Left cardiac atrium (tissue), 4 donors: ENCODE results near the gene LRIG1. TPM values are rescaled to one million over a fixed set of nuclear protein-coding genes. Genes with fewer than 3 reads are reported as not detected.

Source experiments
- ATAC-seq, 2 donors: fragments of 200-7000 bp; cut with Tn5 transposase; one replicate each; pipeline ENCODE4 v1.9.1; 2020; ENCODE audit warnings: mild to moderate bottlenecking in 2 of 2, moderate library complexity in 2 of 2
- DNase-seq: peaks from one replicate; pipeline ENCODE4 v3.0.0-alpha.2; 2020
- intact Hi-C, 2 donors: fragments of 100-400 bp; cut with DNase I; formaldehyde crosslinking; loops; one replicate each; pipeline versions ENCODE4 v1.14.1 to v1.15.1; 2022 to 2023
- total RNA-seq, 2 donors: library from RNA; stranded (reverse); fragmentation: NEBNext Ultra II Directional; extraction: Animal tissue kit (Norgen Biotek cat#: 25700); gene quantifications; one replicate each; pipeline ENCODE4 v1.2.1, GENCODE V29; 2021
- donor health status: DM: no; HTN: yes; CAD: no.
- donor health status: DM: no; HTN: yes; CAD: no; lungs with severe emphysema.
- donor health status: DM: yes; HTN: yes; CAD: no.
- donor health status: Dilated cardiomyopathy.

The LRIG1 gene
- total RNA-seq, 2 donors from 2014 or later, result 88.8 to 115 TPM

DNA sequence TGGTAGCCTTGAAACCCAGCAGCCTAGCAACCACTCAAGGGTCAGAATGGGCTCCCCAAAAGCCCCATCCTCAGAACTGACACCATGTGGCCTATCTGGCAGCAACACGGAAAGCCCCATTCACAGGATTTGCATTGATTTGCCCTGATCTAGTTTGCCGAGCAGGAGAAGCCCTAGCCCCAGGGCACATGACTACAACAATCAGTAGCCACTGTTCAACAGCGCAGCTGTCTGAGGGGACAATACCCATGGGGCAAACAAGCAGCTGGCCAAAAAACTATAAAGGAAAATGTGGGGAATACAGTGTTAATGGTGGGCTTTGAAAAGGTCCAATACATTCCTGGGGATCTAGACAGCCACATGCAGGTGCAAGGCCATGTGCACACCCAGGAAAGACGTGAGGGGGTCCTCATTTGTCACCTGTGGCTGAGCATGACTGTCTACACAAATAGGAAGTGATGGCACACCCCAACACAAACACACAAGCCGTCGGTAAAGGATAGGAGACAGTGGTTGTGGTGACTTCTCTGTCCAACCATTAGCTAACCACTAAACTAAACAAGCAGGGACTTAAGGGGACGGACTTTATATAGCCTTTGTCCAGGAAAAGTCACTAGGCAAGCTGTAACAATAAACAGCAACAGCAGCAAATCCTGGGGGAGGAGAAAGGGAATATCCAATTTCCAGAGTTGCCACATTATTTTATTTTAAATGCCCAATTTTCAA is 113.7 kb downstream of the LRIG1 start:
- DNase-seq (no peak), ATAC-seq (no peak)
- intact Hi-C loops, result no loop called here

- intact Hi-C loops, result no loop called here
- DNase-seq, result no peak
- no peak for ATAC-seq
Measured at GRCh38 chr3:66386011-66386924, 114.6 kb downstream of the LRIG1 start.

- intact Hi-C loops, result no loop called here
- DNase-seq (no peak), ATAC-seq (no peak)
Measured at GRCh38 chr3:66385066-66385465, 115.8 kb downstream of the LRIG1 start.

- DNase-seq (no peak), ATAC-seq (no peak)
- intact Hi-C loops, result no loop called here
Measured at GRCh38 chr3:66383998-66384745, 116.7 kb downstream of the LRIG1 start.

- intact Hi-C loops, result no loop called here
- no peak for DNase-seq
- ATAC-seq, result no peak
Measured at GRCh38 chr3:66383023-66383422, 117.8 kb downstream of the LRIG1 start.

- DNase-seq, result no peak
- intact Hi-C loops, result no loop called here
- ATAC-seq, result no peak
Measured at GRCh38 chr3:66382142-66382541, 118.7 kb downstream of the LRIG1 start.

DNA sequence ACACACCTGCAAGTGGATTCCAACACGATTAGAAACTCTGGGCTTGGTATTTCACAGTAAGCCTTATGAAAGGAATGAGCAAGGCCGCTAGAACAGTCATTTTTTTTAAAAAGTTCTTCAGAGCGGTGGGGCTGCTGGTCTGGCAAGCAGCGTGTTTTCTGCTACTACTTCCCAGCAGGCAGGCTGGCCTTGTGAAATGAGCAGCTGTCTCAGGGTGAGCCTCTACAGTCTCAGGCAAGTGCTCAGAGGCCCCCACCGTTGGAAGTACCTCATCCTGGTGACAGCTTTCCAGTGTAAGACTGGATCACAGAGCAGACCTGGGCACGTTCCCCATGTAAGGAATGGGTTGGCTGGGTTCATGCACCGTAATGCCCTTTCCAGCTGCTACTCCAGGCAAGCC is 119.2 kb downstream of the LRIG1 start:
- DNase-seq (no peak), ATAC-seq (no peak)
- intact Hi-C loops, result no loop called here

- ATAC-seq, result no peak
- intact Hi-C loops, result no loop called here
- no peak for DNase-seq
Measured at GRCh38 chr3:66380200-66380932, 120.5 kb downstream of the LRIG1 start.

DNA sequence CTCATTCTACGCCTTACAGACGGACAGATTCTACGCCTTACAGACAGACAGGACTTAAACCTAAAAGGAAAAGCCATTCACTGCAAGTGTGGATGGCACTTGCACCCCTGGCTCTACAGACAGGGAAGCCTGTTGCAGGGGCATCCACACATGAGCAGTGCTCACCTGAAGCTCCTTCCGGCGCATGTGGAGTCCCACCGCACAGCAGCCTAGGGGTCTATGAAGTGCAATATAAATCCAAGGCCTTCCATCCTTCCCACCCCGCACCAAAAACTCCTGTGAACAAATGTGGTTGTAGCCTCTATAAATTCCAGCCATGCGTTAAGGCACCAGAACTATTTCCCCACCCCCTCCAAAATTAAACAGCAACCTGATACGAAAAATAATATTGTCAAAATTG is 121.3 kb downstream of the LRIG1 start:
- DNase-seq (no peak), ATAC-seq (no peak)
- intact Hi-C loops, result no loop called here

- ATAC-seq, result no peak
- intact Hi-C loops, result no loop called here
- no peak for DNase-seq
Measured at GRCh38 chr3:66378256-66378655, 122.6 kb downstream of the LRIG1 start.

DNA sequence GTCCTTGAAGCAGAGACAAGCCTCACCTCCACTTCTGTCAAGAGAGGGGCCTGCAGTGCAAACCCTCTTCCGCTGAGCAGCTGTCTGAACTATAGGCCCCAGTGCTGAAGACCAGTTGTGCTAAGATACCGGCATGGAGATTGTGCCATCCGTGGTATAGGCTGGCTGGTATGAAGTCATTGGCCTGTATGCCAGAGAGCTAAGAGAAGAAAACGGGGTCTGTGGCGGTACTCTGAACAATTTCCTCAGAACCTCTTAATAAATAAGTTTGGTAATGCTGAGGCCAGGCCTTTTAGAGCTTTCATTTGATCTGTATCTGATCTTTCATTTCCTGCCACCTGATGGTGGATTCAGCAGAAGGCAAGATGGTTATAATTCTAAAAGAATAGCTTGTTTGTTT is 123.0 kb downstream of the LRIG1 start:
- intact Hi-C loops, result no loop called here
- no peak for ATAC-seq
- no peak for DNase-seq

DNA sequence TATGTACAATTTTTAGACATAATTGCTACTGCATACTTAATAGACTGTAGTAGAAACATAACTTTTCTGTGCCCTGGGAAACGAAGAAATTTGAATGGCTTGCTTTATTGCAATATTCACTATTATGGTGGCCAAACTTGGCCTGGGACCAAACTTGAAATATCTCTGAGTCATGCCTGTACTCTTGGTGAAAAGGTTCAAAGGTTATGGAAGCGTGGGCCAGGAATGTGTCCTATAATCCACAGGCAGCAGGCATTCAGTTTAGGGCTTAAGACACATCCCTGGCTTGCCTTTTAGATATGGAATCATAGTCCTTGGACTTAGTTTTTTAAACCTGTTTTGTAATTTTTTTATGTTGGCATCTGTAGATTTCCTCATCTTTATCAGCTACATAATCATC is 124.3 kb downstream of the LRIG1 start:
- ATAC-seq (peak; percentile 49 to 60), DNase-seq (no peak)
- intact Hi-C loops, result no loop called here

GRCh38 chr3:66372681-66373350 is 128.0 kb downstream of the LRIG1 start:
- ATAC-seq, result peak; percentile 58 to 69

GRCh38 chr3:66371432-66371831 is 129.4 kb downstream of the LRIG1 start:
- intact Hi-C loops, result loop anchor here in 1 of 2 donors (5.0 kb wide), 1 partner anchor 94 kb away; no protein-coding TSS in a partner anchor
- no peak for DNase-seq
- peak; percentile 35 to 46 for ATAC-seq

More at GRCh38 chr3:66372681-66373350, 128.0 kb downstream of the LRIG1 start:
- peak; percentile 52 for DNase-seq
- intact Hi-C loops, result loop anchor here (2.0 to 5.0 kb wide), 2 partner anchors 96 kb away; no protein-coding TSS in a partner anchor

- intact Hi-C loops, result loop anchor here in 1 of 2 donors (5.0 kb wide), 1 partner anchor 93 kb away; no protein-coding TSS in a partner anchor
- peak; percentile 78 to 88 for ATAC-seq
- DNase-seq, result peak; percentile 72
Measured at GRCh38 chr3:66370179-66370578, 130.6 kb downstream of the LRIG1 start.

- intact Hi-C loops, result no loop called here
- ATAC-seq (no peak), DNase-seq (no peak)
Measured at GRCh38 chr3:66367979-66368378, 132.8 kb downstream of the LRIG1 start.

DNA sequence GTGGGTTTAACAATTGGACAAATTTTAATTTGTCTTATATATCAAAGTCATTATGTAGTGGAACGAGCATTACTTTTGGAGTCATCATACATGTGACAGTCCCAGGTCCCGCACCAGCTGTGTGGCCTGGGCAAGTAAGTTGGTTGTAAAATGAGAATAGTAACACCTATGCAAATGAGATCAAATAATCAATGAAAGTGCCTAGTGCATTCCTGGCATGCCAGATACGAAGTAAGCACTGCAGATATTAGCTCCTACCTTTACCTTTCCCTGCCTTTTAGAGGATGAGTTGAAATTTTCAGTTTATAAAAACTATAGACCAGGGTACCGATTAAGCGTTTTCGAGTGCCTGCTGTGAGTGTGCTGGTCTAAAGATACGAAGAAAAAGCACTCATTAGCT is 134.1 kb downstream of the LRIG1 start:
- intact Hi-C loops, result no loop called here
- no peak for ATAC-seq
- no peak for DNase-seq

- peak in 1 of 2 donors; percentile 60 for ATAC-seq
- DNase-seq, result no peak
- intact Hi-C loops, result no loop called here
Measured at GRCh38 chr3:66365080-66365479, 135.7 kb downstream of the LRIG1 start.
